Cerebellar nuclear complex (tissue), 1 donor: Measurements from ENCODE around the gene TRIM39.
A peak's percentile ranks its signal among the peaks of the same experiment; 100 is the strongest.
"Not testable (repeated sequence)": the region's sequence is repeated elsewhere in the genome, so short reads cannot be mapped to it uniquely, and the experiment has no call there.

Experiments
- DNase-seq, 2 experiments: peaks; one replicate each; lab custom pipeline; 2025; lab: John Stamatoyannopoulos, UW

TRIM39 gene

GRCh38 chr6:30326526-30327231, at the start of gene TRIM39:
Gene TRIM39 (plus strand): TSS chr6:30326927. CDS start chr6:30329318, 2,391 bp downstream.
- peak in 1 of 2 experiments; percentile 59 for DNase-seq

- DNase-seq: not testable (repeated sequence)
Observed at GRCh38 chr6:30280988-30281387, 45.7 kb upstream of the TRIM39 start.

GRCh38 chr6:30282522-30282921, 44.2 kb upstream of the TRIM39 start:
- no peak for DNase-seq

GRCh38 chr6:30283761-30284160, 43.0 kb upstream of the TRIM39 start:
- DNase-seq: no peak

- DNase-seq: no peak
Observed at GRCh38 chr6:30287139-30287538, 39.6 kb upstream of the TRIM39 start.

- no peak for DNase-seq
Observed at GRCh38 chr6:30295837-30296236, 30.9 kb upstream of the TRIM39 start.

- no peak for DNase-seq
Observed at GRCh38 chr6:30304002-30304401, 22.7 kb upstream of the TRIM39 start.

GRCh38 chr6:30311101-30311500, 15.6 kb upstream of the TRIM39 start:
- DNase-seq: no peak

GRCh38 chr6:30311671-30312070, 15.1 kb upstream of the TRIM39 start:
- DNase-seq: no peak

- DNase-seq: no peak
Observed at GRCh38 chr6:30312266-30312665, 14.5 kb upstream of the TRIM39 start.

- no peak for DNase-seq
Observed at GRCh38 chr6:30312676-30313321, 13.9 kb upstream of the TRIM39 start.

GRCh38 chr6:30315156-30315555, 11.6 kb upstream of the TRIM39 start:
- no peak for DNase-seq

GRCh38 chr6:30317913-30318589, 8.7 kb upstream of the TRIM39 start:
- DNase-seq: no peak

GRCh38 chr6:30319146-30319835, 7.4 kb upstream of the TRIM39 start:
- no peak for DNase-seq

- no peak for DNase-seq
Observed at GRCh38 chr6:30321692-30322388, 4.9 kb upstream of the TRIM39 start.

- DNase-seq: no peak
Observed at GRCh38 chr6:30322527-30323501, 3.9 kb upstream of the TRIM39 start.

- no peak for DNase-seq
Observed at GRCh38 chr6:30323806-30324205, 2.9 kb upstream of the TRIM39 start.

- no peak for DNase-seq
Observed at GRCh38 chr6:30325150-30325872, 1.4 kb upstream of the TRIM39 start.

GRCh38 chr6:30325873-30326525, 728 bp upstream of the TRIM39 start:
- peak in 1 of 2 experiments; percentile 28 for DNase-seq
